Stimulated activated CD4-positive, alpha-beta T cell treated with anti-CD3 and anti-CD28 coated beads, Interleukin-4, amount 100 ng/mL, for 4 hours (primary cell): Measurements from ENCODE around the gene TMEM254.
A peak's percentile ranks its signal among the peaks of the same experiment; 100 is the strongest.
"Not testable (repeated sequence)": the region's sequence is repeated elsewhere in the genome, so short reads cannot be mapped to it uniquely, and the experiment has no call there.

ENCODE experiments used
- DNase-seq, 2 experiments: peaks; one replicate each; pipeline ENCODE4 v3.0.0-alpha.2; 2020

Gene TMEM254, protein sequence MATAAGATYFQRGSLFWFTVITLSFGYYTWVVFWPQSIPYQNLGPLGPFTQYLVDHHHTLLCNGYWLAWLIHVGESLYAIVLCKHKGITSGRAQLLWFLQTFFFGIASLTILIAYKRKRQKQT

GRCh38 chr10:80078448-80079311 lies at the start of gene TMEM254:
TSS of gene TMEM254 (plus strand) at chr10:80078665. CDS start at chr10:80078700, 35 bp downstream.
- peak; percentile 85 to 89 for DNase-seq

DNA sequence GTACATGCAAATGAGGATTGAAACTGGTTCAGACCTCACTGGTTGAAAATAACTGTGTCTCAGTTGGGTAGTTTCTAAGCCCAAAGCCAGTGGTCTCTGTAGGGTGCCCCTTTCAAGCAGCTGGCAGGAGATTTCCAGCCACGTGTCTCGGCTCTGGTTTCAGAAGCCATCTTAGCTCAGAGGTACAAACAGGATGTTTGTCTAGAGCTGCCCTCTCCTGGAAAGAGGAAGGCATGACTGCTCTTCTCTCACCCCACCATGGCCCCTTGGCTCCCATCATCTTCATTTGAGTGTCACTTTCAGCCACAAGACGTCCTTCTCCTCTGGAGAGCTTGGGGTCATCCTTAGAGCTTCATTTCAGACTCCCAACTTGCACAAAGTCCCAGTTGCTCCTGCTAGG lies 49.3 kb upstream of the TMEM254 start:
- not testable (repeated sequence) for DNase-seq

GRCh38 chr10:80029865-80030264 lies 48.6 kb upstream of the TMEM254 start:
- not testable (repeated sequence) for DNase-seq

GRCh38 chr10:80032503-80032902 lies 46.0 kb upstream of the TMEM254 start:
- DNase-seq, result no peak

DNA sequence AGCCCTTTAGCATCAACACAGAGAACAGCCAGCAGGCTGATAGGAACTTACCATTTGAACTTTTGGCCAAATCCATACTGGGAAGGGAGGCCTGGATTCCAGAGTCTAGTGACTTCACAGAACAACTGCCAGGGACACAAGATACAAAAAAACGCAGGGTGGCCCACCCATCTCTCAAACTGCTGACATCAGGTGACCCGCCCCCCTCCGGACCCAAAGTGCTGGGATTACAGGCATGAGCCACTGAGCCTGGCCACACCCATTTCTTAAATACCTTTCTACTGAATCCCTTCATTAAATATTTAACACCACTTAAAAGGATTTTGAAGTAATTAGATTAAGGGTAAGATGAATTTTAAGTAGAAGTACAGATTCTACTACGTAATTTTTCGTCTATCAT lies 43.7 kb upstream of the TMEM254 start:
- not testable (repeated sequence) for DNase-seq

DNA sequence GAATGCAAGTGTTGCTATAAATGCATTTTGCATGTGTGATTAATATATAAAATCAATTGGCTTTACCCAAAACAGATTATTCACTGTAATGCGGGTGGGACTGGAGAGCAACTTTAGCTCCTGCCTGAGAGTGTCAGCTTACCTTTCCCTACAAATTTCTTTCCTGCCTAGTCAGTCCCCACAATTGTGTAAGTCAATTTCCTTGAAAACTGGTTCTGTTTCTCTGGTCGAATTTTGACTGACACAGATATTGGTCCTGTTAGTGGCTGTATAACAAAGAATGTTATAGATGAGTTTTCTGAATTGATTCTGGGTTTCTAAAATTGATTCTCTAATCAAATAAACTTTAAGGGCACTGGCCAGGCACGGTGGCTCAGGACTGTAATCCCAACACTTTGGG lies 43.0 kb upstream of the TMEM254 start:
- DNase-seq, result not testable (repeated sequence)

- not testable (repeated sequence) for DNase-seq
Measured at GRCh38 chr10:80036921-80037500, 41.5 kb upstream of the TMEM254 start.

- DNase-seq, result not testable (repeated sequence)
Measured at GRCh38 chr10:80038226-80038625, 40.2 kb upstream of the TMEM254 start.

DNA sequence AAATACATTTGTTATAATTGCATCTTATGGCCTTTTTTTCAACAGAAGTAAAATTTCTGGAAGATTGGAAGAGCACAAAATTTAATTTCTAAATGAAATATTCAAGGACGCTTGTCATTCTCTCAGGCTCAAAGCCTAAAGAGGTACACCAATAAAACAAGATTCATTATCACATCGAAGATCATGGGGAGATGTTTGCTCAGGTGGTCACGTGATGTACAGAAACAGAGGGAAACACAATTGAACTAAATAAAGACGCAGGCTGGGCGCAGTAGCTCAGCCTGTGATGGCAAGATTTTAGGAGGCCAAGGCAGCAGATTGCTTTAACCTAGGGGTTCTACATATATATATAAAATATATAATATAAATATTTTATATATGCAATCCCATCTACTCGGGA lies 37.3 kb upstream of the TMEM254 start:
- DNase-seq, result no peak

DNA sequence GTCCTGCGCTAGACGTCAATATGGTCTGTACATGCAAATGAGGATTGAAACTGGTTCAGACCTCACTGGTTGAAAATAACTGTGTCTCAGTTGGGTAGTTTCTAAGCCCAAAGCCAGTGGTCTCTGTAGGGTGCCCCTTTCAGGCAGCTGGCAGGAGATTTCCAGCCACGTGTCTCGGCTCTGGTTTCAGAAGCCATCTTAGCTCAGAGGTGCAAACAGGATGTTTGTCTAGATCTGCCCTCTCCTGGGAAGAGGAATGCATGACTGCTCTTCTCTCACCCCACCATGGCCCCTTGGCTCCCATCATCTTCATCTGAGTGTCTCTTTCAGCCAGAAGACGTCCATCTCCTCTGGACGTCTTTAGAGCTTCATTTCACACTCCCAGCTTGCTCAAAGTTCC lies 33.5 kb upstream of the TMEM254 start:
- not testable (repeated sequence) for DNase-seq

GRCh38 chr10:80046629-80047441 lies 31.6 kb upstream of the TMEM254 start:
- peak; percentile 55 to 69 for DNase-seq

- no peak for DNase-seq
Measured at GRCh38 chr10:80050752-80051151, 27.7 kb upstream of the TMEM254 start.

GRCh38 chr10:80051993-80052392 lies 26.5 kb upstream of the TMEM254 start:
- no peak for DNase-seq

DNA sequence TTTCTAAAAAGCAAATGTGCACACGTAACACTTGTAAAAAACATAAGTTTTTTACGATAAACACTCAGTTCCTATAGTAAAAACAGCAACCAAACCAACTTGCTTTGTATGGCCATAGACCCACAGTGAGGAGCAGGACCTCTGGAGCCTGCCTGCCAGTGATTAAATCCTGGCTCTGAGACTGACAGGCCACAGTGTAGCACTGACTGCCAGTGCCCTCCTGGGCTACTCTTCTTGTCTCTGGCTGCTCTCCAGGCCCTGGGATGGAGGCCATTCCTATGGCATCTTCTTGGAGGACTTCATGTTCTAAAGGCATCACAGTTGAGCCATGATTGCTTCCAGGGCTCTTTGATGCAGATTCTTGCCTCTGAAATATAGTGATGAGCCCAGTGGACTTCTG lies 22.7 kb upstream of the TMEM254 start:
- no peak for DNase-seq

GRCh38 chr10:80057171-80057570 lies 21.3 kb upstream of the TMEM254 start:
- DNase-seq, result no peak

DNA sequence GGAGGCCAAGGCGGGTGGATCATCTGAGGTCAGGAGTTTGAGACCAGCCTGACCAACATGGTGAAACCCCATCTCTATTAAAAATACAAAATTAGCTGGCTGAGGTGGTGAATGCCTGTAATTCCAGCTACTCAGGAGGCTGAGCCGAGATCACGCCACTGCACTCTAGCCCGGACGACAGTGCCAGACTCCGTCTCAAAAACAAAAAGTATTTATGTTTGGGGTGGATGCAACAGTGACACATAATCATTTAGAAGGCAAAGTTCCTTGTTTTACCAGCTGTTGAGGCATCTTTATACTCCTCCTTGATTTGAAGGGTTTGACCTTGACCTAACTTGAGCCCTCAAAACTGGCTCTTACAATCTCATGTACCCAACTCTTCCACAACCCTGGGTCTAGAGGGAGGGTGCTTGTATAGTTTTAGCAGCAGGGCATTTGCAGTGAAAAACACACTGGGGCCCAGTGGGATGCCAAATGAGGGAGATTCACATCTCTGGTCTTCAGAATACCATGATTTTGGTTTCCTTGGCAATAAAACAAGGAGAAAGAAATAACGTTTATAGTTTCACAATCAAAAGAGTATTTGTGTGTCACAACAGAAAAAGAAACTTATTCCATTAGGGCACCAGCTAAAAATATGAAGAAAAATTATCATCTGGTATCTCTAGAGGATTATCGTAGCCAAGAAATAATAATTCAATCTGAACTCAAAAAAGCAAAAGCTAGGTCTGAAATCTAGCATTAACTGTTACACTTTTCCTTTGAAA lies 14.2 kb upstream of the TMEM254 start:
- DNase-seq, result no peak

DNA sequence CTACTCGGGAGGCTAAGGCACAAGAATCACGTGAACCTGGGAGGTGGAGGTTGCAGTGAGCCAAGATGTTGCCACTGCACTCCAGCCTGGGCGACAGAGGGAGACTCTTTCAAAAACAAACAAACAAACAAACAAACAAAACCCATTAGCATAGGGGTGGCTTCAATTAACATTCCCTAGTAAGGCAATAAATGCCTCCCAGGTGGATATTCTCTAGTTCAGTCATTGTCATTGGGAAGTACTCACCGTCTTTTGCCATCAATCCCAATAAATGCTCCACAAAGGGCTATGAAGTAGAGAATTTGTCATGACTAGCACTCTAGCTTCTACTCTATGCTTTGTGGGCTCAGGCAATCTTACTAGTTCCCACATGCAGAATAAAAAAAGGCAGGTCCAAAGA lies 11.7 kb upstream of the TMEM254 start:
- no peak for DNase-seq

DNA sequence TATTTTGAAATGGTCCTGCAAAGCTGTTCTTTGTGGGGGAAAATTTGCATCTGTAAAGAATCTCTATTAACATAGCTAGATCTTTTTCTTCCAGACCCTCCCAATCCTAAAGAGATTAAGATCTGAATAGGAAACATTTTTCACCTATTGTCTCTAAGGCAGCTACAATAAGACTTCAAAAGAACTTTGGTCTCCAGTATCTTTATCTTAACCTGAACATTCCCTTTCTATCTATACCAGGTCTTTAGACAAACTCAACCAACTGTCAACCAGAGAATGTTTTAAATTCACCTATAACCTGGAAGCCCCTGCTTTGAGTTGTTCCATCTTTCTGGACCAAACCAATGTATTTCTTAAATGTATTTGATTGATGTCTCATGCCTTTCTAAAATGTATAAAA lies 10.6 kb upstream of the TMEM254 start:
- not testable (repeated sequence) for DNase-seq

DNA sequence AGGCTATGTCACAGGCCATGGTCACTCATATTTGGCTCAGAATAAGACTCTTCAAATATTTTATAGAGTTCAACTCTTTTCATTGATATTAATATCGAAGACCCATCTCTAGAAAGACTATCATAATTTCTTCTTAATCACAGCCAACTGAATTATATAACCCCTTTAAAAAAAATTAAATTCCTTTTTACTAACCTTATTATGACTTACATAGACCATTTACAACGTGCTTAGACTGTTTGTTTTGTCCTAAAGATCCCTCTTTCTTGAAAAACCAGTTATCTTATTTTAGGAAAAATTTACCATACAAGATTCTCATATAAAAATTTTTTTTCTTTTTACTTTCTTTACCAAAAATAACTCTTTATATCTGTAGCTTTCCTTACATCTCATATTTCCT lies 10.2 kb upstream of the TMEM254 start:
- no peak for DNase-seq

- DNase-seq, result no peak
Measured at GRCh38 chr10:80070057-80070456, 8.4 kb upstream of the TMEM254 start.

GRCh38 chr10:80072584-80072983 lies 5.9 kb upstream of the TMEM254 start:
- DNase-seq, result no peak

GRCh38 chr10:80075781-80076180 lies 2.7 kb upstream of the TMEM254 start:
- no peak for DNase-seq
